Loucy (cell line): ENCODE measurements around the gene USP21.

Experiments
- H2AFZ ChIP-seq: fragments of 200-600 bp; sonication (generic); 2 replicates; pipeline ENCODE4 v1.6.0; 2016; ENCODE audit warnings: antibody characterized with exemption, mild to moderate bottlenecking, low read length, moderate library complexity
- H3F3A ChIP-seq: fragments of 200-600 bp; 2 replicates; pipeline ENCODE4 v1.6.0; 2016; ENCODE audit warnings: antibody characterized with exemption, low read depth, mild to moderate bottlenecking
- H3K27me3 ChIP-seq: fragments of 200-600 bp; sonication (generic); 2 replicates; pipeline ENCODE4 v1.6.1; 2014; ENCODE audit warnings: low read length, mild to moderate bottlenecking; ENCODE audit not compliant: insufficient read depth, poor library complexity, severe bottlenecking
- H3K36me3 ChIP-seq: fragments of 200-600 bp; sonication (generic); 2 replicates; pipeline ENCODE4 v1.6.1; 2016; ENCODE audit warnings: low read length; ENCODE audit not compliant: insufficient read depth
- H3K4me1 ChIP-seq: fragments of 200-600 bp; sonication (generic); 2 replicates; pipeline ENCODE4 v1.5.1; 2014; ENCODE audit warnings: low read length, mild to moderate bottlenecking; ENCODE audit not compliant: insufficient read depth, poor library complexity, severe bottlenecking
- H3K4me2 ChIP-seq: fragments of 200-600 bp; sonication (generic); 2 replicates; pipeline ENCODE4 v1.6.0; 2014; ENCODE audit warnings: antibody characterized with exemption, low read length, low read depth, mild to moderate bottlenecking; ENCODE audit not compliant: poor library complexity, severe bottlenecking
- H3K4me3 ChIP-seq: fragments of 200-600 bp; sonication (generic); 2 replicates; pipeline ENCODE4 v1.5.1; 2014; ENCODE audit warnings: low read length, mild to moderate bottlenecking, mixed read lengths; ENCODE audit not compliant: poor library complexity, severe bottlenecking
- H3K79me2 ChIP-seq: fragments of 200-600 bp; sonication (generic); 2 replicates; pipeline ENCODE4 v1.6.1; 2014; ENCODE audit warnings: low read length; ENCODE audit not compliant: insufficient read depth
- H3K9ac ChIP-seq: fragments of 200-600 bp; sonication (generic); 2 replicates; pipeline ENCODE4 v1.6.0; 2014; ENCODE audit warnings: mild to moderate bottlenecking, low read depth, low read length, moderate library complexity; ENCODE audit not compliant: poor library complexity, severe bottlenecking
- H3K9me2 ChIP-seq: fragments of 200-600 bp; sonication (generic); replicated peaks from 2 replicates; pipeline ENCODE4 v1.6.1; 2016; ENCODE audit warnings: low read depth, low read length, mixed read lengths
- H3K9me3 ChIP-seq: fragments of 200-600 bp; sonication (generic); 2 replicates; pipeline ENCODE4 v1.6.1; 2014; ENCODE audit warnings: mild to moderate bottlenecking, antibody characterized with exemption, low read length, low read depth; ENCODE audit not compliant: insufficient read depth
- H4K20me1 ChIP-seq: fragments of 200-600 bp; sonication (generic); 2 replicates; pipeline ENCODE4 v1.6.0; 2014; ENCODE audit warnings: antibody characterized with exemption, low read length, mild to moderate bottlenecking; ENCODE audit not compliant: insufficient read depth, poor library complexity, severe bottlenecking
- EZH2phosphoT487 ChIP-seq: fragments of 200-600 bp; IDR thresholded peaks from 2 replicates; pipeline ENCODE4 v1.6.1; 2018; ENCODE audit warnings: antibody characterized with exemption, mild to moderate bottlenecking, moderate library complexity, borderline replicate concordance
- TF ChIP-seq, protein P1 (sequence below): fragments of 200-600 bp; sonication (generic); conservative IDR thresholded peaks from 2 replicates; pipeline ENCODE4 v1.5.1; 2014; ENCODE audit warnings: mild to moderate bottlenecking, antibody characterized with exemption, low read length

The USP21 gene

DNA sequence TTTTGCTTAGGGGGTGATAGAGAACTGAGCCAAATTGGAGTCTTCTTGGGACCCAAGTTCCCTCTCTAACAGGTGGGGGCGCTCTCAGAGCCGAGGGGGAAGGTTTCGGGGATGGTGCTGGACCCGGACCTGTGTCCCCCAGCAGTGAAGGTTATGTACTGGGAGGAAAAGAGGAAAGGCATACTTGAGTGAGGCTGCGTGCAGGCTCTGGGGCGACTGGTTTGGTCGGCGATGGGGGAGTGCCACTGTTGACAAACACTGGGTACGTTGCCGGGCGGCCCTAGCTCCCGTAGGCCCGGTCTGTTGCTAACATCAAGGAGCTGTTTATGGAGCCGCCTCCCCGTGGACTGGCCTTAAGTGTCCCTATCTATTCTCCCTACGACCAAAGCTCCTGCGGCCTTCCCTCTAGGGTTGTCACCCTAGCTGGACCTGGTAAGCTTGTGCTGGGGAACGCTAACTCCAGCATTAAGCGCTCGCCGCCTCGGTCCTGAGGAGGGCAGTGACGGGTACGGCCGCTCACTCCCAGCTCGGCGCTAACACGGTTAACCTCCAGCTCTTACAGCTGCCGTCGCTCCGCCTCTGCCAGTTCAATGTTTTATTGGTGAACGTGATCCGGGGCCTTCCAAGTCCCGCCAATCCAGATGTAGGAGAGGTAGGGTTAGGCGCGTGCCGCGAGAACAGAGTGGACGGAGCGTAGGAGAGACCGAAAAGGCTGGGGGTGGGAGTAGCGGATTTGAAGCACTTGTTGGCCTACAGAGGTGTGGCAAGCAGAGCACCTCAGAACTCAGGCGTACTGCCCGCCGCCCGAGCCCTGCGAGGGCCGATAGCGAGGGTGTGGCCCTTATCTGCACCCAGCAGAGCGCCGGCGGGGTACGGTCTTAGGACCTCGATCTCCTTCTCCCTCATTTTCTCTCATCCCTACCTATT is 6.7 kb downstream of the USP21 start, which contains the start of gene PPOX:
PPOX (plus strand) TSS at position 685 of the 927 bp plus-strand sequence. CDS start 422 bp downstream, outside the sequence.
- peaks cover 14% of the 10 kb centered on the region for H3K4me1 ChIP-seq
- H3K27me3 ChIP-seq = no peaks in the 10 kb centered on the region
- H3K9ac ChIP-seq = peak within 1 kb of the TSS; percentile 83
- TF ChIP-seq, protein P1, sequence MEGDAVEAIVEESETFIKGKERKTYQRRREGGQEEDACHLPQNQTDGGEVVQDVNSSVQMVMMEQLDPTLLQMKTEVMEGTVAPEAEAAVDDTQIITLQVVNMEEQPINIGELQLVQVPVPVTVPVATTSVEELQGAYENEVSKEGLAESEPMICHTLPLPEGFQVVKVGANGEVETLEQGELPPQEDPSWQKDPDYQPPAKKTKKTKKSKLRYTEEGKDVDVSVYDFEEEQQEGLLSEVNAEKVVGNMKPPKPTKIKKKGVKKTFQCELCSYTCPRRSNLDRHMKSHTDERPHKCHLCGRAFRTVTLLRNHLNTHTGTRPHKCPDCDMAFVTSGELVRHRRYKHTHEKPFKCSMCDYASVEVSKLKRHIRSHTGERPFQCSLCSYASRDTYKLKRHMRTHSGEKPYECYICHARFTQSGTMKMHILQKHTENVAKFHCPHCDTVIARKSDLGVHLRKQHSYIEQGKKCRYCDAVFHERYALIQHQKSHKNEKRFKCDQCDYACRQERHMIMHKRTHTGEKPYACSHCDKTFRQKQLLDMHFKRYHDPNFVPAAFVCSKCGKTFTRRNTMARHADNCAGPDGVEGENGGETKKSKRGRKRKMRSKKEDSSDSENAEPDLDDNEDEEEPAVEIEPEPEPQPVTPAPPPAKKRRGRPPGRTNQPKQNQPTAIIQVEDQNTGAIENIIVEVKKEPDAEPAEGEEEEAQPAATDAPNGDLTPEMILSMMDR = peak; percentile 83
- TF ChIP-seq EZH2phosphoT487 = no peak
- H3K36me3 ChIP-seq = peaks cover 7% of the 10 kb centered on the region; the same call in 1 of the 2 replicates
- peaks cover 11% of the 10 kb centered on the region; the same call in 1 of the 2 replicates for H3K79me2 ChIP-seq
- peak within 1 kb of the TSS; percentile 89 for H3K4me2 ChIP-seq
- H2AFZ ChIP-seq = peak within 1 kb of the TSS; percentile 76
- no peaks in the 10 kb centered on the region for H3F3A ChIP-seq
- peak within 1 kb of the TSS; percentile 88 for H3K4me3 ChIP-seq
- no peaks in the 10 kb centered on the region for H3K9me2 ChIP-seq
- H4K20me1 ChIP-seq = no peaks in the 10 kb centered on the region
- H3K9me3 ChIP-seq = no peaks in the 10 kb centered on the region

DNA sequence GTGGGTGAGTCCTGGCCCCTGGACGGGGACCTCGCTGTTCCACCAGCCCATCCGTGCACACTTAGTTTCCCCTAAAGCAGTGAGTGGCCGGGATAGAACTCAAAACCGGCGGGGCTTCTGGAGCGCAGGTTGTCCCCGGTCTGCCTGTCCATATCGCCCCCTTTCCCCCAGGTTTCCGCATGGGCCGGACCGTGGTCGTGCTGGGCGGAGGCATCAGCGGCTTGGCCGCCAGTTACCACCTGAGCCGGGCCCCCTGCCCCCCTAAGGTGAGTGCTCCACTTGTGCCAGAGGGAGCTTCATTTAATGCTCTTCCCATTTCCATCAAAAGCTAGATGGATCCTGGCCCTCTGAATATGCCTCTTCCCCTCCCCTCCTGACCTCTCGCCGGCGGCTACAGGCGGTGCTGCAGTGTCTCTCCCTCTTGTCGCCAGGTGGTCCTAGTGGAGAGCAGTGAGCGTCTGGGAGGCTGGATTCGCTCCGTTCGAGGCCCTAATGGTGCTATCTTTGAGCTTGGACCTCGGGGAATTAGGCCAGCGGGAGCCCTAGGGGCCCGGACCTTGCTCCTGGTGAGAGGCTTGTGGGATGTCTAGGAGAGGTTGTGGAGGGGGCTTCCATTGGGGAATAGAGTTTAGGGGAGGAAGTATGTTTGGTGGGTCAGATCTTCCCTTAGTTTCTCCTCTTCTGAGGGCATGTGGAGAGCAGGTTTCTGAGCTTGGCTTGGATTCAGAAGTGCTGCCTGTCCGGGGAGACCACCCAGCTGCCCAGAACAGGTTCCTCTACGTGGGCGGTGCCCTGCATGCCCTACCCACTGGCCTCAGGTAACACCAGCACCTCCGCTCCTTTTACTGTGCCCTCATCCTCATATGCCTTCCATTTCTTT is 7.6 kb downstream of the USP21 start:
- Histone ChIP-seq H3K79me2 (peaks cover 4% of the 10 kb centered on the region; the same call in 1 of the 2 replicates), H3K9me2 (no peaks in the 10 kb centered on the region), H3K9me3 (no peaks in the 10 kb centered on the region), H4K20me1 (no peaks in the 10 kb centered on the region), H3K4me2 (peak overlapping the region; percentile 89), H2AFZ (peak overlapping the region; percentile 76), H3F3A (no peaks in the 10 kb centered on the region), H3K27me3 (no peaks in the 10 kb centered on the region), H3K4me1 (peaks cover 11% of the 10 kb centered on the region), H3K9ac (peak overlapping the region; percentile 83), H3K36me3 (peaks cover 16% of the 10 kb centered on the region; the same call in 1 of the 2 replicates), H3K4me3 (peak overlapping the region; percentile 88)
- TF ChIP-seq, protein P1 = no peak
- TF ChIP-seq EZH2phosphoT487 = no peak

DNA sequence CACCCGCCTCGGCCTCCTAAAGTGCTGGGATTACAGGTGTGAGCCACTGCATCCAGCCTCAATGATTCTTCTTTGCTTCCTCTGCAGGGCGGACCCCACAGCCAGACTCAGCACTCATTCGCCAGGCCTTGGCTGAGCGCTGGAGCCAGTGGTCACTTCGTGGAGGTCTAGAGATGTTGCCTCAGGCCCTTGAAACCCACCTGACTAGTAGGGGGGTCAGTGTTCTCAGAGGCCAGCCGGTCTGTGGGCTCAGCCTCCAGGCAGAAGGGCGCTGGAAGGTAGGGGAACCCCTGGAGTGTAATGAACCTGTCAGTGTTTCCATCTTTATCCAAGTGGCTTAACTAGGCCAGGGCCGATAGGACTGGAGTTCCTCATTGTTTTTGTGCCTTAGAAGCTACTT is 9.6 kb downstream of the USP21 start:
- Histone ChIP-seq H3K4me2 (no peak overlapping the region), H3K9ac (no peak overlapping the region), H3K9me3 (no peaks in the 10 kb centered on the region), H3K9me2 (no peaks in the 10 kb centered on the region), H3F3A (no peaks in the 10 kb centered on the region), H3K79me2 (peaks cover 6% of the 10 kb centered on the region; the same call in 1 of the 2 replicates), H3K27me3 (no peaks in the 10 kb centered on the region), H3K36me3 (peaks cover 30% of the 10 kb centered on the region; the same call in 1 of the 2 replicates), H3K4me3 (no peak overlapping the region), H4K20me1 (no peaks in the 10 kb centered on the region), H2AFZ (no peak overlapping the region), H3K4me1 (peaks cover 8% of the 10 kb centered on the region)
- TF ChIP-seq EZH2phosphoT487 = no peak
- TF ChIP-seq, protein P1 = no peak
